Hepatocyte (in vitro differentiated cells): Measurements from ENCODE around the gene F8A1.
"Not testable (repeated sequence)": the region's sequence is repeated elsewhere in the genome, so short reads cannot be mapped to it uniquely, and the experiment has no call there.

Source experiments
- EZH2 ChIP-seq: fragments of 200-600 bp; sonication (generic); IDR thresholded peaks from 2 replicates; pipeline ENCODE4 v1.6.1; 2016; ENCODE audit warnings: antibody characterized with exemption, mild to moderate bottlenecking, borderline replicate concordance
- TF ChIP-seq, protein P1 (sequence below): fragments of 200-600 bp; sonication (generic); IDR thresholded peaks from 2 replicates; pipeline ENCODE4 v1.5.1; 2016; ENCODE audit warnings: antibody characterized with exemption, mild to moderate bottlenecking; ENCODE audit not compliant: poor library complexity

GRCh38 chrX:154910528-154910927 is 24.4 kb downstream of the F8A1 start:
- TF ChIP-seq, protein P1, sequence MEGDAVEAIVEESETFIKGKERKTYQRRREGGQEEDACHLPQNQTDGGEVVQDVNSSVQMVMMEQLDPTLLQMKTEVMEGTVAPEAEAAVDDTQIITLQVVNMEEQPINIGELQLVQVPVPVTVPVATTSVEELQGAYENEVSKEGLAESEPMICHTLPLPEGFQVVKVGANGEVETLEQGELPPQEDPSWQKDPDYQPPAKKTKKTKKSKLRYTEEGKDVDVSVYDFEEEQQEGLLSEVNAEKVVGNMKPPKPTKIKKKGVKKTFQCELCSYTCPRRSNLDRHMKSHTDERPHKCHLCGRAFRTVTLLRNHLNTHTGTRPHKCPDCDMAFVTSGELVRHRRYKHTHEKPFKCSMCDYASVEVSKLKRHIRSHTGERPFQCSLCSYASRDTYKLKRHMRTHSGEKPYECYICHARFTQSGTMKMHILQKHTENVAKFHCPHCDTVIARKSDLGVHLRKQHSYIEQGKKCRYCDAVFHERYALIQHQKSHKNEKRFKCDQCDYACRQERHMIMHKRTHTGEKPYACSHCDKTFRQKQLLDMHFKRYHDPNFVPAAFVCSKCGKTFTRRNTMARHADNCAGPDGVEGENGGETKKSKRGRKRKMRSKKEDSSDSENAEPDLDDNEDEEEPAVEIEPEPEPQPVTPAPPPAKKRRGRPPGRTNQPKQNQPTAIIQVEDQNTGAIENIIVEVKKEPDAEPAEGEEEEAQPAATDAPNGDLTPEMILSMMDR = not testable (repeated sequence)
- not testable (repeated sequence) for TF ChIP-seq EZH2
